Measurements from ENCODE around the gene CNTNAP2. TPM values are rescaled to one million over a fixed set of nuclear protein-coding genes. Genes with fewer than 3 reads are reported as not detected.

CNTNAP2 gene
- total and polyA plus RNA-seq, 11 donors, result 0.01 to 2.6 (median 0.31) TPM; not detected in 3

GRCh38 chr7:147296201-147296600 lies 1179.6 kb downstream of the CNTNAP2 start:
- Histone ChIP-seq H3K4me3 (no peak overlapping the region), H3K9me3 (peaks cover 0 to 4% (median 0%) of the 10 kb centered on the region in 12 donors), H3K27ac (no peak overlapping the region), H3K36me3 (no peaks in the 10 kb centered on the region), H3K27me3 (no peaks in the 10 kb centered on the region), H3K4me1 (no peaks in the 10 kb centered on the region)
- no peak for TF ChIP-seq CTCF (IDR thresholded peaks at IDR 0.05)
- no peak for TF ChIP-seq POLR2A (IDR thresholded peaks at IDR 0.05)
- no peak for ATAC-seq
- intact Hi-C loops (cut with DNase I), result no loop called here
- no peak for DNase-seq

- 63 to 73% (median 71%) methylated on average over 1 of the region's 1 CpG for WGBS, 4 donors
- TF ChIP-seq CTCF (IDR thresholded peaks at IDR 0.05), result no peak
- TF ChIP-seq POLR2A (IDR thresholded peaks at IDR 0.05), result no peak
- ATAC-seq, result no peak
- Histone ChIP-seq H3K4me3 (no peak overlapping the region), H3K27me3 (no peaks in the 10 kb centered on the region), H3K27ac (no peak overlapping the region), H3K36me3 (no peaks in the 10 kb centered on the region), H3K4me1 (no peaks in the 10 kb centered on the region), H3K9me3 (peaks cover 0 to 4% (median 0%) of the 10 kb centered on the region in 12 donors)
- intact Hi-C loops (cut with DNase I), result no loop called here
- DNase-seq, result no peak
Measured at GRCh38 chr7:147296986-147297385, 1180.4 kb downstream of the CNTNAP2 start.

GRCh38 chr7:147298611-147299043 lies 1182.0 kb downstream of the CNTNAP2 start:
- no peak overlapping the region for H3K27ac ChIP-seq
- TF ChIP-seq POLR2A (IDR thresholded peaks at IDR 0.05) (no peak), CTCF (IDR thresholded peaks at IDR 0.05) (no peak)
- 32 to 48% (median 39%) methylated on average over 1 of the region's 1 CpG for WGBS, 4 donors
- H3K4me1 ChIP-seq, result no peaks in the 10 kb centered on the region
- H3K9me3 ChIP-seq, result peaks cover 0 to 4% (median 0%) of the 10 kb centered on the region in 12 donors
- no peaks in the 10 kb centered on the region for H3K27me3 ChIP-seq
- ATAC-seq (no peak), DNase-seq (no peak)
- no peak overlapping the region for H3K4me3 ChIP-seq
- no peaks in the 10 kb centered on the region for H3K36me3 ChIP-seq
- intact Hi-C loops (cut with DNase I), result no loop called here

- intact Hi-C loops (cut with DNase I), result no loop called here
- Histone ChIP-seq H3K4me1 (no peaks in the 10 kb centered on the region), H3K9me3 (peaks cover 0 to 4% (median 0%) of the 10 kb centered on the region in 12 donors), H3K4me3 (no peak overlapping the region), H3K27me3 (no peaks in the 10 kb centered on the region), H3K36me3 (no peaks in the 10 kb centered on the region), H3K27ac (no peak overlapping the region)
- no peak for TF ChIP-seq CTCF (IDR thresholded peaks at IDR 0.05)
- TF ChIP-seq POLR2A (IDR thresholded peaks at IDR 0.05), result no peak
- DNase-seq, result no peak
- 84 to 85% (median 85%) methylated on average over 1 of the region's 1 CpG for WGBS, 4 donors
- ATAC-seq, result no peak
Measured at GRCh38 chr7:147300293-147300692, 1183.7 kb downstream of the CNTNAP2 start.

Measured in heart left ventricle (tissue), 16 donors.